Stimulated activated CD4-positive, alpha-beta T cell treated with anti-CD3 and anti-CD28 coated beads, Interleukin-1b, Interleukin-23, amount 100 ng/mL, for 4 hours (primary cell): ENCODE measurements around the gene PRKCH.
A peak's percentile ranks its signal among the peaks of the same experiment; 100 is the strongest.

Source experiments
- DNase-seq, 2 donors: peaks; one replicate each; pipeline ENCODE4 v3.0.0-alpha.2; 2020; ENCODE audit warnings: low read depth in 2 of 2

The PRKCH gene

DNA sequence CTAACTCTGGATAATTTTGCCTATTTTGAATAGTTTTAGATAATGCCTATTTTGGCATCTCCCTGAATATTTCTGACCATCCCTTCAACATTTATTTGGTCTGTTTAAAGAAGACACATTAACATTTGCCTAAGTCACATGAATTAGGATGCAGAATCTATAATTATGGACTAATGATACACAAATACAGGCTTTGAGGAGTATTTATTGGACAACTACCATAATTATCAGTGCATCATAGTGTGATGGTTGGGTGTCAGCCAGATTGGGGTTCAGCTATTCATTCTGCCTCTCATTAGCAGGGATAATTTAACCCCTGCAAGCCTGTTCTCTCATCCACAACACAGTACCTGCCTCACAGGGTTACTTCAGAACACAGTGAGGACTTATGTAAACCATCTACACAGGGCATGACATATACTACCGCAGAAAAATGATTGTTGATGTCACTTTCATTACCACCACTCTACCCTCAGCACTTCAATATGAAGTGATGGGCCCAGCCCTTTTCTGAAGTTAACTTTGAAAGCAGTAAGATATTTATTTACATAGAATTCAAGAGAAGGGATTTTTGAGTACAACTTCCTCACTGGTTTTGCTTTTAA lies 14.4 kb downstream of the PRKCH start:
- no peak for DNase-seq

DNA sequence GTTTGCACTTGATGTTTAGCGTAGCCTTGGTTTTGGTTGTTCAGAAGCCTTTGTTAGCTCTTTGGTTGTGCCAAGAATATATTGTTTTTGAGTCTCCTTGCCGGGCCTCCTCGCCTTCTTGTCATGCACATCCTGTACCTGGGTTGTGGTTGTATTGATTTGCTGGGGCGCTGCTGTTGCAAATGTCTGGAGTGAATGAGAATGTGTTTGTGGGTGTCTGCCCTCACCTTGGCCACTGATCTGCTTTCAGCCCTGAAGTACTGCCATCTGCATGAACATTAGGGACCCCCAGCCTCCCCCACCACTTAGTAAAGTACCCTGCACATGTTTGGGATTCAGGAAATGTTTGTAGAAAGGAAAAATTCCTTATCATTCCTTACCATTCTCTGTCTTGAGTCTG lies 16.5 kb downstream of the PRKCH start:
- peak in 1 of 2 donors; percentile 44 for DNase-seq

DNA sequence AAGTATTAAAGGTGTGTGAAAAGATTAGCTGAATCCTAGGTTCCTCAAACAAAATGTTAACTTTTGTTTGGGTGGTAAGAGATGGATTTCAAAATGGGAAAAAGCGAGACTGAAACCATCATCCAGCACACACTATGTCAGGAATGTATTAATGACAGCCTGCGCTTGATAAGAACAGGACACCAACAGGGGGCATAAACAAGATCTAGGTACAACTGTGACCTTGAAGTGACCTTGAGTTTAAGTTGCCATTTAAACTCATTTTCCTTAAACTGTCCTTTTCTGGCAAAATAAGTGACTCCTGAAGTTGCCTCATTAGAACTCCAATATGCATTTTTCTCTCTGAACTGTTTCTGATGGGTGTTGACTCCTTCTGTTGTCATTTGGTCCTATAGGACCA lies 17.1 kb downstream of the PRKCH start:
- DNase-seq, result no peak

DNA sequence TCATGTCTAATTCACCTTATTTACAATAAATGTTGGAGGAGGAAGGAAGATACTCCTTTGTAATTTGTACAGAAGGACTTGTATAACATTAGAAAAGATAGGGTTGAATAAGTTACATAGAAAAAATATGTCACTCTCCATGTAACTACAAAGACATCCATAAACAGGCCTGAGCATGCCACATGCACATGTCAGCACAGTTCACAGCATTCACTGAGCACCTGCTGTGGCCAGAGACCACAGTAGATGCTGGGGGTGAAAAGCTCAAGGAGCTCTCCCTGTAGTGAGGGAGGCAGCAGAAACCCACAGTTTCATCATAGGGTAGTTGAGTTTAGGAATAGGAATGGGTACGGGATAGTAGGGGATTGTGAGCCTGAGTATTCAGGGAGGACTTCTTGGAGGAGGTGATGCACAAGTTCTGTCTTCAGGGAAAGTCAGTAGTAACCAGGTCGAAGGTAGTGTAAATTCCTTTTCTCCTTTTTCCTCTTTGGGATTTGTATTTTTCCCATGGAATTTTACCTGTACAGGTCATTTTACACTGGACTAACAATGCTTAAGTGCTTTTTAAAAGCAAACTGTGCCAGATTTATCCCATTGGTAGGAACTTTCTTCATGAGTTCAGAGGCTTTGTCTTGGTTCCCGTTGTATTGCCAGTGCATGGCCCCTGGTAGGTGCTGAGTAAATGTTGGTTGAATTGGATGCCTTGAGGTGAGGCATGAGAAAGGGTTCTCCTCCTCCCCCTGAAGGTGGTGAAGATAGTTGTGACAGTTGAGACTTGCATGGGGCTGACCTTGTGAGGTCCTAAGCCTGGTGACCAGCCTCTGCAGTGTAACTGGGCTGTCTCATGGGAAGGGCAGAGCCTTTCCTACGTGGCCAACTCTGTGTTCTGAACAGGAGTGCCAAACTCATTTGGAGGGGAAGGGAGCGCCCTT lies 20.2 kb downstream of the PRKCH start:
- no peak for DNase-seq

DNA sequence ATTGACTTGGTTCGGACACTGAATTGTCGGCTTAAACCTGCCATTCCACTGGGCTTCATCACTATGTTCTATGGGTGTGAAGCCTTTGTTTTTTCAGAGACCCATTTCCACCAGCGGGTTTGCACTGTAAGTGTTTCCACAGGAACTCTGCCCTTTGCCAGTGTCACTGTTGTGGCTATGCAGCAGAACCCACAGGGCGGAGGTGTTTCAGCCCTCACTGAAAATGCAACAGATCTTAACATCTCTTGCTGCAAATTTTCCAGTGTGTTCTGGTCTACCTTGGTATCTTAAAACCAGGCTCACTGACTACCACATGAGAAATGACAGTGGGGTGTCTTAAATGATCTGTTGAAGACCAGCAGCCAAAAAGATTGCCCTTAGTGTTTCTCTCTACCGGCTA lies 21.1 kb downstream of the PRKCH start:
- DNase-seq, result peak; percentile 50 to 67

DNA sequence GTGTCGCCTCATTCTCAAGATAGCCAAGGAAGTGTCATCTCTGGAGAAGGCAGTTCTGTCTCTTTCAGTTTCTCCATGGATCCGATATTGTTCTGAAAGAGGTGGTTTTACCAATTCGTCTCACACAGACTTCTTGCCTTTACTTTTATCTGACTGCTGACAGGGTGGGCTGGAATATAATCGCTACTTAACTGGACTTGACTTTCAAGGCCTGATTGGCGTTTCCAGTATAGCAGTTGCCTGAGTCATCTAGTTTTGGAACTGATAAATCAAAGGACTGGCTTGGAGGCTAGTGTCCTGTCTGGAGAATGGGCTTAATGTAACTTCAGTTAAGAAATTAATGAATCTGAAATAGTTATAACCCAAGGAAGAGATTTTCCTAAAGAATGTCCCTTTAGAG lies 21.6 kb downstream of the PRKCH start:
- no peak for DNase-seq

DNA sequence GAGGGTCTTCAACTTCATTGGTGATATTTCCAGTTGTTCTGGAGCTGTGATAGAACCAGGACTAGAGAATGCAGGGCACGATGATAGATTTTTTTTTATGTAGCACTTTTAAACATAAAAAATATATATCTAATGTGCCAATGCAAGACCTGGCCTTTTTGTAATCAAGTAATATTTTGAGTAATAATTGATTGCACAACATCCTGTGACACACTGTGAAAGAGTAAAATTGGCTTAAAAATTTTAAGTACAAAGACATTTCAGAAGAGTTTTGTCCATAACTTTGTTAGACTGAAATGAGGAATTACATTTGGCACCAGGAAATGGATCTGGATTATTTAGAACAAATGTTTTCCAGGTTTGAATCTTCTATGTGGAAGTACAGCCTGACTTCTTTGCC lies 22.1 kb downstream of the PRKCH start:
- no peak for DNase-seq

DNA sequence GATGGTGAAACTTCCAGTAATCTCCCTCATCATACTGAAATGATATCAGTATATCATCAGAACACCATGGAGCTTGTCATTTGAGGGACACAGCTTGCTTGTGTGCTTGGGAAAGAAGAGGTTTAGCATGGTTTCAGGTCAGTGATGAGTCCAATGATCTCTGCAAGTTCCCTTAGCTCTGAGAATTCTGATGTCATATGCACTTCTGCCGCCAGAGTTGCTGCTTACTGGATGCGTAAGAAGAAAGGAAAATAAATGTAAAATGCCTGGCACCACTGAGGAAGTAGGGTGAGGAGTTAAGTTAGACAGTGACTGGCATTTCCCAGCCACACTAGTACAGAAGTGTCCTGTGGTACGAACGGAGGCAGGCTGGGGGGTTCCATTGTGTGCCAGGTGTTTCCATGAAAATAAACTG lies 22.6 kb downstream of the PRKCH start:
- DNase-seq, result no peak

DNA sequence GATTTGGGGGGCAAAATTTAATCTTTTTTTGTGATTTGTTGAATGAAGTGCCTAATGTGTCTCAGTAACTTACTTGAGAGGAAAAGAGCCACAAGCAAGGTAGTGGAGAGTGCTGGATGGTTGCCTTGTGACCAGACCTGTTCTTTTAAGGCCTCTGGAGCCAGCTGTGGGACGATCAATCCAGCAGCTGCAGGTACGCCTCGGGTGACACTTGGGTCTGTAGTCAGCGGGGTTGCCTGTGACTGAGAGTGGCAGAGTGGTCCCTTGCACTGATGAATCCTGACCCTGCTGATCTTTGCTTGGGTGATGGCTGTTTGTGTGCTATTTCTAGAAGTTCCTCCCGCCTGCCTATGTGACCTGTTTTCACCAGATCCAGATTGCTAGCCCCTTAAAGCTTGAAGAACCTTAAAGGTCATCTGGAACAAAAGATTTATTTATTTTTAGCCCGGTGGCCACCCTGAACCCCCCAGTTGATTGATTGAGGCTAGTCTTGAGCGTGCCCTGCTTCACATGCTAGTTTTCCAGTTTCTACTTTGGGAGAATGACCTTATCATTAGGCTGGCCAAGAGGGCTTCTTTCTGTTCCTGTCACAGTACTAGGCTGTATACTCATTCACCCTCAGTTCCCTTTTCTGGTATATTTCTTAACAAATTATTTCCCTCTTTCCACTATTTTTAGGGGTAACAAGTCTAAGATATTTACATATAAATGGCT lies 23.2 kb downstream of the PRKCH start:
- no peak for DNase-seq

DNA sequence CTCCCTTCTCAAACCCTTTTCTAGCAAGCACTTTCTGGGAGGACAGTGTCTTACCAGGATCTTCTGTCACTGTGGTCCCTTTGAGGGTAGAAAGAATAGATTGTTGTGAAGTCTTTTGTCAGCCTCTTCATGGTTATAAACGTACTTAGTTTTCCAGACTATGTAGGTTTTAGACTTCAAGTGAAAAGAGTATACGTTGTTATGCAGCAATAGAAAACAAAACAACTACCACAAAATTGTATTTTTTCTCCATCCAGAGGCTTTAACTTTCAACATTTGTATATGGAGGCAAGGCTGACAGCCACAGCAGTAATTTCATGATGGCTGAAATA lies 23.7 kb downstream of the PRKCH start:
- no peak for DNase-seq

DNA sequence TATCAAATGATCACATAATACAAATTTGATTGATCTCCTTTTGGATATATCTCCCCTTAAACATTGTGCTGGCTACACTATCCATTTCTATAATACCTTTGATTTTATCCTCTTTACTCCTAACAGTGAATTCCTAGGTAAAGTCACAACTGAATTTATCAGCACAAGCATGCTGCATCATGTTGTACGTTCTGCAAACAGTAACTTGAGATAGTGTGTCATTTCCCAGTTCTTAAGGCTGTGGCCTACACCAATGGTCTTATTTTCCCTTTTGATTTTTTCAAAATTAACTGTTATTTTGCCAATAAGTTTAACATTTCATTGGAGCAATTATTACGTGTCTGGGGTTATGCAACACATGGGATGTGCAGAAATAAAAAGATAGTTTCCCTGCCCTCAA lies 24.8 kb downstream of the PRKCH start:
- no peak for DNase-seq

DNA sequence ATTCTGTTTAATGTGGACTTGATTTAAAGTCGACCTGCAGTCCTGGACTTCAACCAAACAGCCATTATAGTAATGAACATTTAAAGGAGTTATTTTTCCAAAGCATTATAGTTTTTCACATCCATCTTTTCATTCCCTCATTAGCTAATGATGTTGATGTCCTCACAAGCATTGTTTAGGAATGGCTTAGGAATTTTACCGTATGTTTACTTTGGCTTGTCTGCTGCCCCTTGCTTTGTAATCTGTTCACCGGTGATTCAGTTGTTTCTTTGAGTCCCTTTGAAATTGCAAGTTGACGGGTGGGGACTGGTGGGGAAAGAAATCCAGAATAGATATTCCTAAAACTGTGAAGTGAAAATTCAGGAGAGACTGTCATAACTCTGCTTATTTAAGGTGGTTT lies 25.4 kb downstream of the PRKCH start:
- DNase-seq, result no peak

DNA sequence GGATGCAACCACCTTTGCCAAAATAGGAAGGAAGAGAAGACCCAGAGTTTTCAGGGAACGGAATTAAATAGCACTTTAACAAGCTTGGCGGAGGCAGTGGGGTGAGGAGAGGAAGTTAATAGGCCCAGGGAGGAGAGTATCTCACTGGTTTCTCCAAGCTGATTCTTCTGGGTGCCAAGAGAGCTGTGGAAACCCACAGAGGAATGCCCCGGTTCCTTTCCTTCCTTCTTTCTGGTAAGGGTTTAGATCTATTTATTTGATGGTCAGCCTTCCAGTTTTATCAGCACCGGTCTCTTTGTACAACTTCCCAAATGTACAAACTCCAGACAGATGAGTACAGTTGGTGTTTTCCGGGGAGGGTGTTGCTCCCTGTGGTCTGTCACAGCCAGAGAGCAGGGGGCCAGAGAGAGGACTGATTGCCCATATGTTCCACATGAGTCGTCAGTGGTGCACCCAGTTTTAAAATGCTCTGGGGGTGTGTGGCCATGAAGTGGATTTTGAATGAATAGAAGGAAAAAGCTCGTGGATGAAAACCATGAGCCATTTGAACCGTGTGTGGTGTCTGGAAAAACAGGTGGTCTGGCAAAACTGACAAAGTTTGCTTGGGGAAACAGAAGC lies 26.6 kb downstream of the PRKCH start:
- no peak for DNase-seq

DNA sequence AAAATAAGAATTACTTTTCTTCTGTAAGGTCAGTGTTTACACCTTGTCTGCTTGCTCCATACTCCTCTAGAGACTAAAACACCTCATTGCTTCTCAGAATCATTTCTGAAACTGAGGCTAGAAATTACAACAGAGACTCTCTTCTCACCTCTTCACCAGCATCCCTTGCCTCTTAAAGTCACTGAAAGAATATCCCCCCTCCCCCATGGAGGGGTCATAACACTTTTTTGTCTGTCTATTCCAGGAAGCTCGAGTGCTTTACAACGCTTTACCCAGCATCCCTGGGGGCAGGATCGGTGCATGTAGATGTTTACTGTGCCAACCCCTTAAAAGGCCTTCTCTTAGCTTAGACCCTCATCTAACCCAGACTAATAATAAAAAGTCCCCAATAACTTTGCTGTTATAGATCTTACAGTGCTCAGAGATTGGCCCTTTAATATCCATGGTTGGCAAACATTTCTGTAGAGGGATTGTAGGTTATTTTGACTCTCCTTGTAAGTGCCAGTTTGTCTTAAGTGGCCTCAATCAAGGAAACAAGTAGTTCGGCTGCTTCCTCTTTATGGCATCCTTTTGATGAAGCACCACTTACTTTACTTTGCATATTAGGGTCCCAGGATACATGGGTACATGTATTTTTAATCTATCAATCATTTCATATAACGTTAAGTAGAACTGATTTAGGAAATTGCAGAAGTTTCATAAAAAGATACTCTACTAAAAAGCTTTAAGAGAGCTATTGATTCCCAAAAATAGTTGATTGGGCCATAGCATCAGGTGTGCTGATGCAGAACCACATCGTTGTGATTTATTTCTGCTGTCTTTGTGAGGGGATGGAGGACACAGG lies 29.3 kb downstream of the PRKCH start:
- no peak for DNase-seq

DNA sequence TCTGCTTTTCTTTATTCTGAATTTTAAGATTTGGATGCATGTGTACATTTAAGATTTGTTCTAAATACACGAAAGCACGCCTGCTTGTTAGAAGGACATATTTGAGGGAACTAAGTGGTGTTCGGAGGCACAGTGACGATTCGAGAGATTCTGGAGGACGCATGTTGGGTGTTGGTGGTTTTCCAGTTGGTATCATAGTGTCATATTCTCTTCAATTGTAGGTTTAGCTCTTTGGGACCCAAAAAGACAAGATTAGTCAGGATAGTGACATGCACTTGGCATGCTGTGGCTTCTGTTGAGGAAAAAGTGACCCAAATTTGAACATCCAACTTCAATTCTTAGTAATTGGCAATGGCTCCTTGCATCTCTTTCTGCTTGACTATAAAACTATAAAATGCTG lies 30.1 kb downstream of the PRKCH start:
- DNase-seq, result no peak

DNA sequence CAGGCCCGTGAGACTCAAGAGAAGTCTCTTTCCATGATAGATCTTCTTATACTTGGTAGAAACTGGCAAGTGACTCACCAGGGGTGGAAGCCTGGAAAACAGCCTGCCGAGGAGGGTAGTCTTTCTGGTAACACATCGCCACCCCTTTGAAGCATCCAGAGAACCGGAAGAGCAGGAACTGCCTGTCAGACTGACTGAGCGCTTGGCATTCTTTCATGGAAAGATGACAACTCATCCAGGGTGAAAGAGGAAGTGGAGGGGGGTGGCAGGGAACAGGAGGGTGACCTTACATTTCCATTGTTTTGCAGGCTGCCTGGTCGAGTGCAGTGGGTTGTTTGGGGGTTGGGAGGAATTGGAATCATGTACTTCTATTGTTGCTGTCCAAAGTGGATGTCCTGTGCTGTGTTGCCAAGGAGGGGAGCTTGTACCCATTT lies 34.5 kb downstream of the PRKCH start:
- peak in 1 of 2 donors; percentile 37 for DNase-seq

DNA sequence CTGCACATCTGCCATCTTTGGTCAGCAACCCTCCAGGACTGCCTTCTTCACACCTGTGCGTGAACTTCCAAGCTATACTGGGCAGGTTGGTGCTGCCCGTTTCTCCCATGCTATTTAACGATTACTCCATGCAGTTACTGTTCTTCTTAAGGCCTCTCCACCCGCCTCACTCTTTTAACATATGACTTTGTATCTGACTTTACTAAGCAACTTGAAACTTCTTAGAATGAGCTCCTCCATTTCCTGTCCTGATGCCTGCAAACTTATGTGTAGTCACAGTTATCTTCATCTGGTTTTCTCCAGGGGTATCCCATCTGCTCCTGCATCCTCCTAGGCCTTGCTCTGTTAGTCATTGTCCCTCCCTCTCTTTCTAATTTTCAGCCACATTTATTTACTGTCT lies 35.7 kb downstream of the PRKCH start:
- DNase-seq, result no peak

DNA sequence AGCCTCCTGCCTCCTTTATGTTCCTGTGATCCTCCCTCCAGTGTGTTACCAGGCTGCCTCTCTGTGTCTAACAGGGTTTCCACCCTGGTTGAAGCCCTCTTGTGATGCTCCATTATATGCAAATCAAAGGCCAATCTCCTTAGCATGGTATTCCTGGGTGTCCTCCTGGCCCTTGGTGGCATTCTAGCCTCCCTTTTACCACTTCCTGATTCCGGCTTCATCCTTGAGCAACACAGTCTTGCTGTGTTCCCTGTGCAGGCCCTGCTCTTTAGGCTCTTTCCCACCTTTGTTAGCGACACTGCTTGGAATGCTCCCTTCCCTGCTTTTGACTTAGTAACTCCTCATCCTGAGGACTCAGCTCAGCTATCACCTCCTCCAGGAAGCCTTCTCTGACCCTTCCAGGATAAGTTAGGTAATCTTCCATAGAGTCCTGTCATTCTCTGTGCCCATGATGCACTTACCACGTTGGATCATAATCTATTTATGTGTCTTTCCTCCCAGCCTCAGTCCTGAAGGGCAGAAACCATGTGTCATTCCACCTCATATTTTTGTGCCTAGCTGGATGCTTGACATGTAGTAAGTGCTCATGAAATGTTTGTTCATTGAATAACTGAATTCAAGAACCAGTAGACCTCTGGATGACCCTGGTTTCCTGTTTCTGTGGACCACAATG lies 37.3 kb downstream of the PRKCH start:
- DNase-seq, result no peak

DNA sequence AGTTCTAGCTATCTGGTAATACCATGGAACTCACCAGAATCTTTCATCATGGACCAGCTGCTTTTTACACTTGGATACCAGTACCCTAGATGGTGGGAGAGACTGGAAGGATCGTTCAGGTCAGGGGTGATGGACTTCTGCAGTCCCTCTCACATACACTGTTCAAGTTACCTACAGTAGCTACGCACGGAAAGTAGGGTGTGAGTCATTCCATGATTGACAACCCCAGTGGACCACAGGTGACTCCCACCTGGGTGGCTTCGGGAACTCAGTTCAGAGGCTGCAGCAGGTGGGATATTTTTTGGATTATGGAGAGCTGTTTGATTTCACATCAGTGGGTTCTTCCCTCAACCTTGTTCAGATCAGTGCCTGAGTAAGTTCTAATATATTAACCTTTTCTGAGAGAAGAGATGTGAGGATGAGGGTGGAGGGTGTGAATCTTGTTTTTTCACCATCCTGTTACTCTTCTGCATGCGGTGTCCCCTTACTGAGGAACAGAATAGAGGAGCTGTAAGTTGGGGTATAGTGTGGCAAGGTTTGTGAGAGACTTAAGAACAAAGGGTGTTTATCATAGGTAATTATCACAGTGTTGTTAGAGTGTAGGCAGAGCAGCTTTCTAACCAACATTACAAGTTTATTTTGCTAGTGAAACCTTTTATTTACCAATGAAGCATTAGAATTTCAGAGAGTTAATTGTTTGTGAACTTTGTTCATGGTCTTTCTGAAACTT lies 39.6 kb downstream of the PRKCH start:
- DNase-seq, result no peak

DNA sequence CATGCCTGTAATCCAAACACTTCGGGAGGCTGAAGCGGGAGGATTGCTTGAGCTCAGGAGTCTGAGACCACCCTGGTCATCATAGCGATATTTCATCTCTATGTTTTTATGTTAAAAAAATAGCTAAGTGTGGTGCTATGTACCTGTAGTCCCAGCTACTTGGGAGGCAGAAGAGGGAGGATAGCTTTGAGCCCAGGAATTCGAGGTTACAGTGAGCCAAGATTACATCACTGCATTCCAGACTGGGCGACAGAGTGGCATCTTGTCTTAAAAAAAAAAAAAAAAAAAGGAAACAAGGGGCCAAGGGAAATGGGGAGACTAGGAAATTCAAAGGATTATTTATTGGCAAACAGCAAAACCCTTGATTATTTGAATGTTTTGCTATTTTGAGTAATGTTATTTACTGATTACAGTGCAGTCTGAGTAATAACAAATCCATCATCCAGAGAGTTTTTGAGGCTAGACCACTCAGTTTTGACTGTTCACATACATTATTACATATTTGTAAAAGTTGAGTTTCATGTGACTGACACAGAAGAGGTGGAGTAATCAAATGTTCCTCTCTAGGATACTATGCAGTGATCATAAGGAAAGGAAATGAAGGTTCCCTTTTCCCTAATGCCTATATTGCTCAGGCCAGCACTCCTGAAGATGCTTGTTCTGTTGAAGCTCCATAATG lies 40.8 kb downstream of the PRKCH start:
- DNase-seq, result no peak
